ENCODE results near the gene GET4. TPM values are rescaled to one million over a fixed set of nuclear protein-coding genes. Genes with fewer than 3 reads are reported as not detected.

The GET4 gene
- total RNA-seq, 1 experiment from 2014 or later: 120 TPM

GRCh38 chr7:842431-843031, 33.8 kb upstream of the GET4 start:
- Histone ChIP-seq H3F3A (ENCODE audit: insufficient read depth, low read depth) (no peaks in the 10 kb centered on the region), H3K79me2 (ENCODE audit: low read depth) (peaks cover 30% of the 10 kb centered on the region), H3K9me3 (ENCODE audit: insufficient read depth, low read depth) (no peaks in the 10 kb centered on the region), H3K4me2 (no peak overlapping the region), H3K36me3 (ENCODE audit: low read depth) (peaks cover 40% of the 10 kb centered on the region), H3K4me1 (replicated peaks; ENCODE audit: insufficient read depth) (no peaks in the 10 kb centered on the region), H3K4me3 (no peak overlapping the region), H3K27ac (no peak overlapping the region), H3K9me2 (ENCODE audit: insufficient read depth) (no peaks in the 10 kb centered on the region), H2AFZ (no peak overlapping the region), H3K27me3 (ENCODE audit: insufficient read depth, low read depth) (no peaks in the 10 kb centered on the region), H4K20me1 (ENCODE audit: insufficient read depth) (peaks cover 17% of the 10 kb centered on the region)
- CTCF ChIA-PET: interaction anchor here (0.7 kb wide), 1 partner anchor 512 kb away, joined by 3 read pairs; no protein-coding TSS in a partner anchor
- POLR2A ChIA-PET (ENCODE audit: unreplicated experiment): interaction anchor here (0.6 kb wide), 1 partner anchor 55 kb away, joined by 10 read pairs; no protein-coding TSS in a partner anchor
- no peak for DNase-seq
- TF ChIP-seq CTCF (conservative IDR thresholded peaks at IDR 0.05) (no peak), EZH2 (IDR thresholded peaks at IDR 0.05; ENCODE audit: low read depth) (no peak)
- no TSS peak for BruUV-seq (replicated peaks)
- intact Hi-C loops (cut with micrococcal nuclease; ENCODE audit: unreplicated experiment): loop anchor here (10.0 kb wide), 1 partner anchor 1702 kb away; no protein-coding TSS in a partner anchor

GRCh38 chr7:843230-843629, 33.1 kb upstream of the GET4 start:
- H3K79me2 ChIP-seq (ENCODE audit: low read depth): peaks cover 23% of the 10 kb centered on the region
- peaks cover 37% of the 10 kb centered on the region for H3K36me3 ChIP-seq (ENCODE audit: low read depth)

GRCh38 chr7:844043-844442, 32.3 kb upstream of the GET4 start:
- BruUV-seq (replicated peaks): no TSS peak
- Histone ChIP-seq H3K9me2 (ENCODE audit: insufficient read depth) (no peaks in the 10 kb centered on the region), H3K9me3 (ENCODE audit: insufficient read depth, low read depth) (no peaks in the 10 kb centered on the region), H3K4me1 (replicated peaks; ENCODE audit: insufficient read depth) (no peaks in the 10 kb centered on the region), H4K20me1 (ENCODE audit: insufficient read depth) (peaks cover 17% of the 10 kb centered on the region), H3K79me2 (ENCODE audit: low read depth) (peaks cover 17% of the 10 kb centered on the region), H3F3A (ENCODE audit: insufficient read depth, low read depth) (no peaks in the 10 kb centered on the region), H3K4me2 (no peak overlapping the region), H3K27me3 (ENCODE audit: insufficient read depth, low read depth) (no peaks in the 10 kb centered on the region), H3K36me3 (ENCODE audit: low read depth) (peaks cover 33% of the 10 kb centered on the region), H3K4me3 (no peak overlapping the region), H3K27ac (no peak overlapping the region), H2AFZ (no peak overlapping the region)
- intact Hi-C loops (cut with micrococcal nuclease; ENCODE audit: unreplicated experiment): loop anchor here (10.0 kb wide), 1 partner anchor 1701 kb away; no protein-coding TSS in a partner anchor
- ChIA-PET CTCF (no interaction called here), POLR2A (ENCODE audit: unreplicated experiment) (no interaction called here)
- TF ChIP-seq CTCF (conservative IDR thresholded peaks at IDR 0.05) (no peak), EZH2 (IDR thresholded peaks at IDR 0.05; ENCODE audit: low read depth) (no peak)
- DNase-seq: no peak

More at GRCh38 chr7:843230-843629, 33.1 kb upstream of the GET4 start:
- Histone ChIP-seq H3K27me3 (ENCODE audit: insufficient read depth, low read depth) (no peaks in the 10 kb centered on the region), H3K4me1 (replicated peaks; ENCODE audit: insufficient read depth) (no peaks in the 10 kb centered on the region), H3K4me2 (no peak overlapping the region), H2AFZ (no peak overlapping the region), H3K27ac (no peak overlapping the region), H3K9me2 (ENCODE audit: insufficient read depth) (no peaks in the 10 kb centered on the region), H3K9me3 (ENCODE audit: insufficient read depth, low read depth) (no peaks in the 10 kb centered on the region), H3K4me3 (no peak overlapping the region), H4K20me1 (ENCODE audit: insufficient read depth) (peaks cover 17% of the 10 kb centered on the region), H3F3A (ENCODE audit: insufficient read depth, low read depth) (no peaks in the 10 kb centered on the region)
- TF ChIP-seq CTCF (conservative IDR thresholded peaks at IDR 0.05) (no peak), EZH2 (IDR thresholded peaks at IDR 0.05; ENCODE audit: low read depth) (no peak)
- ChIA-PET CTCF (interaction anchor here (0.7 kb wide), 1 partner anchor 513 kb away, joined by 3 read pairs; no protein-coding TSS in a partner anchor), POLR2A (ENCODE audit: unreplicated experiment) (no interaction called here)
- intact Hi-C loops (cut with micrococcal nuclease; ENCODE audit: unreplicated experiment): loop anchor here (10.0 kb wide), 1 partner anchor 1702 kb away; no protein-coding TSS in a partner anchor
- no peak for DNase-seq
- BruUV-seq (replicated peaks): no TSS peak
